Ramos (cell line): Measurements from ENCODE around the gene GLP2R.

ENCODE experiments used
- in situ Hi-C: fragments of 300-500 bp; cut with MboI; formaldehyde crosslinking; loops from one replicate; pipeline ENCODE4 v1.14.3; 2022; ENCODE audit warnings: low sequenced_read_pairs; ENCODE audit not compliant: unreplicated experiment

Gene GLP2R

GRCh38 chr17:9844153-9844552 is 18.4 kb downstream of the GLP2R start:
- in situ Hi-C loops, result no loop called here

GRCh38 chr17:9845306-9845705 is 19.6 kb downstream of the GLP2R start:
- in situ Hi-C loops, result no loop called here

- in situ Hi-C loops, result no loop called here
Measured at GRCh38 chr17:9850151-9850550, 24.4 kb downstream of the GLP2R start.

- in situ Hi-C loops, result no loop called here
Measured at GRCh38 chr17:9854255-9854654, 28.5 kb downstream of the GLP2R start.

GRCh38 chr17:9855036-9855435 is 29.3 kb downstream of the GLP2R start:
- in situ Hi-C loops, result no loop called here

- in situ Hi-C loops, result no loop called here
Measured at GRCh38 chr17:9859781-9860180, 34.1 kb downstream of the GLP2R start.

GRCh38 chr17:9860851-9861250 is 35.1 kb downstream of the GLP2R start:
- in situ Hi-C loops, result no loop called here

- in situ Hi-C loops, result no loop called here
Measured at GRCh38 chr17:9862220-9862619, 36.5 kb downstream of the GLP2R start.

GRCh38 chr17:9862949-9863348 is 37.2 kb downstream of the GLP2R start:
- in situ Hi-C loops, result no loop called here

- in situ Hi-C loops, result no loop called here
Measured at GRCh38 chr17:9865586-9865985, 39.9 kb downstream of the GLP2R start.

- in situ Hi-C loops, result no loop called here
Measured at GRCh38 chr17:9868552-9868951, 42.8 kb downstream of the GLP2R start.

- in situ Hi-C loops, result no loop called here
Measured at GRCh38 chr17:9872852-9873251, 47.1 kb downstream of the GLP2R start.

- in situ Hi-C loops, result no loop called here
Measured at GRCh38 chr17:9874722-9875121, 49.0 kb downstream of the GLP2R start.

- in situ Hi-C loops, result no loop called here
Measured at GRCh38 chr17:9875441-9875840, 49.7 kb downstream of the GLP2R start.

GRCh38 chr17:9878356-9878755 is 52.6 kb downstream of the GLP2R start:
- in situ Hi-C loops, result no loop called here

GRCh38 chr17:9878786-9879525 is 53.2 kb downstream of the GLP2R start:
- in situ Hi-C loops, result no loop called here

- in situ Hi-C loops, result no loop called here
Measured at GRCh38 chr17:9880582-9880999, 54.9 kb downstream of the GLP2R start.

GRCh38 chr17:9883451-9883850 is 57.7 kb downstream of the GLP2R start:
- in situ Hi-C loops, result no loop called here

- in situ Hi-C loops, result no loop called here
Measured at GRCh38 chr17:9886141-9886930, 60.6 kb downstream of the GLP2R start.

- in situ Hi-C loops, result no loop called here
Measured at GRCh38 chr17:9887508-9887907, 61.8 kb downstream of the GLP2R start.

GRCh38 chr17:9890124-9890523 is 64.4 kb downstream of the GLP2R start:
- in situ Hi-C loops, result no loop called here
